Neural progenitor cell (in vitro differentiated cells): Measurements from ENCODE around the gene PLA2G5. TPM values are rescaled to one million over a fixed set of nuclear protein-coding genes. Genes with fewer than 3 reads are reported as not detected.

Experiments used
- DNase-seq: peaks from one replicate; pipeline ENCODE4 v3.0.0-alpha.2; 2016; ENCODE audit warnings: low spot score
- H2AFZ ChIP-seq: fragments of 200-600 bp; sonication (generic); replicated peaks from 2 replicates; pipeline ENCODE4 v1.6.1; 2016; ENCODE audit warnings: antibody characterized with exemption
- H3F3A ChIP-seq: fragments of 200-600 bp; sonication (generic); 2 replicates; pipeline ENCODE4 v1.6.1; 2016; ENCODE audit warnings: antibody characterized with exemption, low read depth
- H3K27ac ChIP-seq: fragments of 200-600 bp; sonication (generic); 2 replicates; pipeline ENCODE4 v1.5.1; 2016; ENCODE audit warnings: mild to moderate bottlenecking
- H3K27me3 ChIP-seq: fragments of 200-600 bp; sonication (generic); 2 replicates; pipeline ENCODE4 v1.6.1; 2016; ENCODE audit warnings: mild to moderate bottlenecking, moderate library complexity
- H3K36me3 ChIP-seq: fragments of 200-600 bp; sonication (generic); 2 replicates; pipeline ENCODE4 v1.5.1; 2016
- H3K4me1 ChIP-seq: fragments of 200-600 bp; sonication (generic); 2 replicates; pipeline ENCODE4 v1.6.1; 2016; ENCODE audit warnings: mixed run types
- H3K4me2 ChIP-seq: fragments of 200-600 bp; sonication (generic); 2 replicates; pipeline ENCODE4 v1.6.1; 2016
- H3K4me3 ChIP-seq: fragments of 200-600 bp; sonication (generic); 2 replicates; pipeline ENCODE4 v1.5.1; 2016
- H3K79me2 ChIP-seq: fragments of 200-600 bp; sonication (generic); 2 replicates; pipeline ENCODE4 v1.6.1; 2016; ENCODE audit warnings: low read depth
- H3K9ac ChIP-seq: fragments of 200-600 bp; sonication (generic); 2 replicates; pipeline ENCODE4 v1.6.1; 2016
- H3K9me3 ChIP-seq: fragments of 200-600 bp; sonication (generic); 2 replicates; pipeline ENCODE4 v1.5.1; 2016; ENCODE audit warnings: low read depth
- H4K20me1 ChIP-seq: fragments of 200-600 bp; sonication (generic); 2 replicates; pipeline ENCODE4 v1.6.1; 2016; ENCODE audit warnings: low read depth
- H3K27ac Mint-ChIP-seq: 3 replicates; pipeline ENCODE4 v1.8.0; 2021; ENCODE audit warnings: mixed read lengths
- H3K27me3 Mint-ChIP-seq: 2 replicates; pipeline ENCODE4 v1.8.0; 2022; ENCODE audit warnings: low read depth, mild to moderate bottlenecking, inconsistent platforms, moderate library complexity, mixed read lengths; ENCODE audit not compliant: insufficient read depth
- H3K36me3 Mint-ChIP-seq: 3 replicates; pipeline ENCODE4 v1.8.0; 2021; ENCODE audit warnings: mixed read lengths
- H3K4me1 Mint-ChIP-seq: 3 replicates; pipeline ENCODE4 v1.8.0; 2021; ENCODE audit warnings: mixed read lengths
- H3K4me3 Mint-ChIP-seq: 3 replicates; pipeline ENCODE4 v1.8.0; 2021; ENCODE audit warnings: mild to moderate bottlenecking, moderate library complexity, mixed read lengths
- H3K9me3 Mint-ChIP-seq: 3 replicates; pipeline ENCODE4 v1.8.0; 2020; ENCODE audit warnings: mixed read lengths
- EZH2 ChIP-seq: fragments of 200-600 bp; sonication (generic); IDR thresholded peaks from 2 replicates; pipeline ENCODE4 v1.6.1; 2017; ENCODE audit warnings: antibody characterized with exemption, mild to moderate bottlenecking, moderate library complexity
- EZH2phosphoT487 ChIP-seq: fragments of 200-600 bp; sonication (generic); IDR thresholded peaks from 2 replicates; pipeline ENCODE4 v1.6.1; 2017; ENCODE audit warnings: antibody characterized with exemption
- total RNA-seq: library from RNA; depleted of rRNA; stranded (reverse); fragments of >200 nt; gene quantifications from 2 replicates; pipeline ENCODE4 v1.2.3, GENCODE V29; 2015; ENCODE audit warnings: low replicate concordance
- TF ChIP-seq, protein P1 (sequence below): fragments of 200-600 bp; sonication (generic); IDR thresholded peaks from 2 replicates; pipeline ENCODE4 v1.5.1; 2017; ENCODE audit warnings: antibody characterized with exemption, mild to moderate bottlenecking

PLA2G5 gene
- total RNA-seq, 1 donor from 2014 or later = not detected

- Histone ChIP-seq H3K27ac (no peak overlapping the region), H4K20me1 (no peaks in the 10 kb centered on the region), H3K4me2 (no peak overlapping the region), H3F3A (no peaks in the 10 kb centered on the region), H3K79me2 (no peaks in the 10 kb centered on the region), H2AFZ (no peak overlapping the region), H3K4me3 (no peak overlapping the region), H3K27me3 (no peaks in the 10 kb centered on the region), H3K9me3 (no peaks in the 10 kb centered on the region), H3K9ac (no peak overlapping the region), H3K36me3 (no peaks in the 10 kb centered on the region), H3K4me1 (no peaks in the 10 kb centered on the region)
- Mint-ChIP-seq H3K36me3 (no peaks in the 10 kb centered on the region), H3K4me3 (no peak overlapping the region), H3K4me1 (peaks cover 6% of the 10 kb centered on the region), H3K9me3 (no peaks in the 10 kb centered on the region), H3K27me3 (peaks cover 3% of the 10 kb centered on the region), H3K27ac (no peak overlapping the region)
- no peak for TF ChIP-seq EZH2phosphoT487
- TF ChIP-seq EZH2 = no peak
- TF ChIP-seq, protein P1, sequence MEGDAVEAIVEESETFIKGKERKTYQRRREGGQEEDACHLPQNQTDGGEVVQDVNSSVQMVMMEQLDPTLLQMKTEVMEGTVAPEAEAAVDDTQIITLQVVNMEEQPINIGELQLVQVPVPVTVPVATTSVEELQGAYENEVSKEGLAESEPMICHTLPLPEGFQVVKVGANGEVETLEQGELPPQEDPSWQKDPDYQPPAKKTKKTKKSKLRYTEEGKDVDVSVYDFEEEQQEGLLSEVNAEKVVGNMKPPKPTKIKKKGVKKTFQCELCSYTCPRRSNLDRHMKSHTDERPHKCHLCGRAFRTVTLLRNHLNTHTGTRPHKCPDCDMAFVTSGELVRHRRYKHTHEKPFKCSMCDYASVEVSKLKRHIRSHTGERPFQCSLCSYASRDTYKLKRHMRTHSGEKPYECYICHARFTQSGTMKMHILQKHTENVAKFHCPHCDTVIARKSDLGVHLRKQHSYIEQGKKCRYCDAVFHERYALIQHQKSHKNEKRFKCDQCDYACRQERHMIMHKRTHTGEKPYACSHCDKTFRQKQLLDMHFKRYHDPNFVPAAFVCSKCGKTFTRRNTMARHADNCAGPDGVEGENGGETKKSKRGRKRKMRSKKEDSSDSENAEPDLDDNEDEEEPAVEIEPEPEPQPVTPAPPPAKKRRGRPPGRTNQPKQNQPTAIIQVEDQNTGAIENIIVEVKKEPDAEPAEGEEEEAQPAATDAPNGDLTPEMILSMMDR = no peak
- DNase-seq = no peak
Measured at GRCh38 chr1:20107351-20107750, 37.4 kb downstream of the PLA2G5 start.

DNA sequence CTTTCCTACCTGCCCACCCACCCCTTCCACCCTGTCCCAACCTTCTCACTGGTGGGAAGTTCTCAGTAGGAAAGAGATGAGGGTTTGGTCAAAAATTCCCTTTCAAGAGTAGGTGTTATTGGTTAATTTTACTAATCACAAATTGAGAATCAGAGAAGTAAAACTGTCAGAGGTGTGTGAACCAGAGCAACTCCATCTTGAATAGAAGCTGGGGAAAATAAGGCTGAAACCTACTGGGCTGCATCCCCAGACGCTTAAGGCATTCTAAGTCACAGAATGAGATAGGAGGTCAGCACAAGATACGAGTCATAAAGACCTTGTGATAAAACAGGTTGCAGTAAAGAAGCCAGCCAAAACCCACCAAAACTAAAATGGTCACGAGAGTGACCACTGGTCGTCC, 37.8 kb downstream of the PLA2G5 start:
- Mint-ChIP-seq H3K36me3 (no peaks in the 10 kb centered on the region), H3K4me3 (no peak overlapping the region), H3K4me1 (peaks cover 6% of the 10 kb centered on the region), H3K27ac (no peak overlapping the region), H3K9me3 (no peaks in the 10 kb centered on the region), H3K27me3 (peaks cover 6% of the 10 kb centered on the region)
- H3K4me1 ChIP-seq = no peaks in the 10 kb centered on the region
- no peak overlapping the region for H3K4me3 ChIP-seq
- TF ChIP-seq EZH2 = no peak
- TF ChIP-seq EZH2phosphoT487 = no peak
- H3K4me2 ChIP-seq = no peak overlapping the region
- no peak overlapping the region for H2AFZ ChIP-seq
- no peak overlapping the region for H3K9ac ChIP-seq
- no peak overlapping the region for H3K27ac ChIP-seq
- H3K27me3 ChIP-seq = no peaks in the 10 kb centered on the region
- no peaks in the 10 kb centered on the region for H3K9me3 ChIP-seq
- no peaks in the 10 kb centered on the region for H3K36me3 ChIP-seq
- no peak for DNase-seq
- no peaks in the 10 kb centered on the region for H4K20me1 ChIP-seq
- no peaks in the 10 kb centered on the region for H3K79me2 ChIP-seq
- H3F3A ChIP-seq = no peaks in the 10 kb centered on the region

- H3F3A ChIP-seq = no peaks in the 10 kb centered on the region
- no peaks in the 10 kb centered on the region for H4K20me1 ChIP-seq
- H3K9me3 ChIP-seq = no peaks in the 10 kb centered on the region
- Mint-ChIP-seq H3K9me3 (no peaks in the 10 kb centered on the region), H3K36me3 (no peaks in the 10 kb centered on the region), H3K27ac (peak overlapping the region; percentile 64), H3K27me3 (peaks cover 8% of the 10 kb centered on the region), H3K4me3 (no peak overlapping the region), H3K4me1 (peaks cover 6% of the 10 kb centered on the region)
- no peaks in the 10 kb centered on the region for H3K36me3 ChIP-seq
- TF ChIP-seq, protein P1 = no peak
- TF ChIP-seq EZH2 = no peak
- TF ChIP-seq EZH2phosphoT487 = no peak
- H3K4me3 ChIP-seq = no peak overlapping the region
- no peaks in the 10 kb centered on the region for H3K27me3 ChIP-seq
- no peak overlapping the region for H2AFZ ChIP-seq
- H3K4me1 ChIP-seq = no peaks in the 10 kb centered on the region
- H3K27ac ChIP-seq = no peak overlapping the region
- H3K9ac ChIP-seq = no peak overlapping the region
- no peak for DNase-seq
- H3K4me2 ChIP-seq = no peak overlapping the region
- no peaks in the 10 kb centered on the region for H3K79me2 ChIP-seq
Measured at GRCh38 chr1:20108366-20109123, 38.6 kb downstream of the PLA2G5 start.

DNA sequence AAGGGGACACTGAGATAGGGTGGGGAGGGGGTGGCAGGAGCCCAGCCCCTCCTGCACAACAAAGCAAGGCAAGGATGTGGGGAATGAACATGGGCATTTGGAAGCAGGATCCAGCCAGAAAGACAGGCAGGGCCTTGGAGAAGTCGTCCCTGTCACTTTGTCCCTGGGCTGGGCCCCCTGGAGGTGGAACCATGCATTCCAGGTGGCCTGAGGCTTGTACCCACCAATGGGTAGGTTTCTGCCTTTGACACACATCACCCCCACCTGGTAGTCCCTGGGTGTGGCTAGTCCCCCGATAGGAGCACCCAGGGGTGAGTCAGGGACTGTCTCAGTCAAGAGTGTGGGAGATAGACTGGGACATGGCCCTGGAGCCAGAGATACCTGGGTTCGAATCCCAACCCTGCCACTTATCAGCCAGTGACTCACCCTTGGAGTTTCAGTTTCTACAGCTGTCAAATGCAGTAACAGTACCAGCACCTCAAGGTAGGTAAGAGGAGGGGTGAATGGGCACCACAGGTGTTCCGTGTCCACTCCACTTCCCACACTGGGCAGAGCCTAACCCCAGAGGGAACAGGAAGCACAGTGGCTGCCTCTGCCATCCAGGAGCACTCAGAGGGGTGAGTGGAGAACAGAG, 39.3 kb downstream of the PLA2G5 start:
- Histone ChIP-seq H3K9ac (no peak overlapping the region), H3K4me2 (no peak overlapping the region), H3F3A (no peaks in the 10 kb centered on the region), H3K9me3 (no peaks in the 10 kb centered on the region), H2AFZ (no peak overlapping the region), H3K27ac (no peak overlapping the region), H3K4me1 (no peaks in the 10 kb centered on the region), H3K4me3 (no peak overlapping the region), H3K79me2 (no peaks in the 10 kb centered on the region), H3K36me3 (no peaks in the 10 kb centered on the region), H4K20me1 (no peaks in the 10 kb centered on the region), H3K27me3 (no peaks in the 10 kb centered on the region)
- H3K9me3 Mint-ChIP-seq = no peaks in the 10 kb centered on the region
- H3K4me3 Mint-ChIP-seq = no peak overlapping the region
- no peaks in the 10 kb centered on the region for H3K36me3 Mint-ChIP-seq
- TF ChIP-seq EZH2phosphoT487 (no peak), EZH2 (no peak)
- TF ChIP-seq, protein P1 = no peak
- H3K27me3 Mint-ChIP-seq = peaks cover 8% of the 10 kb centered on the region
- H3K27ac Mint-ChIP-seq = no peak overlapping the region
- no peak for DNase-seq
- peaks cover 6% of the 10 kb centered on the region for H3K4me1 Mint-ChIP-seq
